A549 (cell line): ENCODE measurements around the gene C5orf58.

Experiments used
- JUN ChIP-seq, 2 experiments: fragments of >200 bp; sonication (Bioruptor Twin); formaldehyde crosslinking; IDR thresholded peaks; 2 replicates in 1 of 2; 3 replicates in 1 of 2; pipeline ENCODE4 v1.6.1; 2016 to 2017
- NFE2L2 ChIP-seq: fragments of 150-350 bp; conservative IDR thresholded peaks from 2 replicates; pipeline ENCODE4 v1.6.1; 2014; ENCODE audit warnings: low read length
- POLR2A ChIP-seq: IDR thresholded peaks from 2 replicates; pipeline ENCODE4 v1.6.1; 2012; ENCODE audit warnings: mild to moderate bottlenecking, low read length
- POLR2AphosphoS2 ChIP-seq: conservative IDR thresholded peaks from 2 replicates; pipeline ENCODE4 v1.6.1; 2012; ENCODE audit warnings: low read length, improper control_type of control experiment, inconsistent platforms
- RCOR1 ChIP-seq: fragments of 150-350 bp; IDR thresholded peaks from 2 replicates; pipeline ENCODE4 v1.6.1; 2014; ENCODE audit warnings: antibody characterized with exemption, low read length, low read depth
- TF ChIP-seq, protein P1 (sequence below): fragments of >200 bp; sonication (Bioruptor Twin); formaldehyde crosslinking; IDR thresholded peaks from 3 replicates; pipeline ENCODE4 v1.5.1; 2016
- TF ChIP-seq, protein P2 (sequence below): fragments of 450-650 bp; IDR thresholded peaks from 2 replicates; pipeline ENCODE4 v1.6.1; 2014; ENCODE audit warnings: antibody characterized with exemption
- TF ChIP-seq, protein P3 (sequence below): fragments of 250-450 bp; sonication (Bioruptor Pico); IDR thresholded peaks from 2 replicates; pipeline ENCODE4 v1.5.0; 2020; ENCODE audit warnings: low read depth, mild to moderate bottlenecking, moderate library complexity

DNA sequence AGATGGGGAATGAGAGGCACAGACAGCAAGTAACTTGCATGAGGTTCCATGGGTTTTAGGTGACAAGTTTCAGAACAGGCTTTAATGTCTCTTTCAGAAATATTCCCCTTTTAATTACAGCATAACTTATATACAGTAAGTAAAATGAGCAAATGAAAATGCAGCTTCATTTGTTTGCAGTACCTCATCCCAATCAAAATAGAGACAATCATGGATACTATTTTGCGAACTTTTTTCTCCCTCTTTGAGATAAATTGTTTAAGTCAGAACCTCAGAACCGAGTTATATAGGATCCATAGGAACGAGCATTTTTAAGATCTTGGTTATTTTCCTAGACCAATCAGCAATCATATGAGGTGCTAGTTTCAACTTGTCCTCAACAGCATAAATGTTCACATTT is 61.3 kb downstream of the C5orf58 start:
- TF ChIP-seq, protein P1, sequence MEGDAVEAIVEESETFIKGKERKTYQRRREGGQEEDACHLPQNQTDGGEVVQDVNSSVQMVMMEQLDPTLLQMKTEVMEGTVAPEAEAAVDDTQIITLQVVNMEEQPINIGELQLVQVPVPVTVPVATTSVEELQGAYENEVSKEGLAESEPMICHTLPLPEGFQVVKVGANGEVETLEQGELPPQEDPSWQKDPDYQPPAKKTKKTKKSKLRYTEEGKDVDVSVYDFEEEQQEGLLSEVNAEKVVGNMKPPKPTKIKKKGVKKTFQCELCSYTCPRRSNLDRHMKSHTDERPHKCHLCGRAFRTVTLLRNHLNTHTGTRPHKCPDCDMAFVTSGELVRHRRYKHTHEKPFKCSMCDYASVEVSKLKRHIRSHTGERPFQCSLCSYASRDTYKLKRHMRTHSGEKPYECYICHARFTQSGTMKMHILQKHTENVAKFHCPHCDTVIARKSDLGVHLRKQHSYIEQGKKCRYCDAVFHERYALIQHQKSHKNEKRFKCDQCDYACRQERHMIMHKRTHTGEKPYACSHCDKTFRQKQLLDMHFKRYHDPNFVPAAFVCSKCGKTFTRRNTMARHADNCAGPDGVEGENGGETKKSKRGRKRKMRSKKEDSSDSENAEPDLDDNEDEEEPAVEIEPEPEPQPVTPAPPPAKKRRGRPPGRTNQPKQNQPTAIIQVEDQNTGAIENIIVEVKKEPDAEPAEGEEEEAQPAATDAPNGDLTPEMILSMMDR = no peak
- no peak for TF ChIP-seq RCOR1
- no peak for TF ChIP-seq POLR2A
- no peak for TF ChIP-seq JUN (IDR thresholded peaks at IDR 0.05)
- TF ChIP-seq, protein P2, sequence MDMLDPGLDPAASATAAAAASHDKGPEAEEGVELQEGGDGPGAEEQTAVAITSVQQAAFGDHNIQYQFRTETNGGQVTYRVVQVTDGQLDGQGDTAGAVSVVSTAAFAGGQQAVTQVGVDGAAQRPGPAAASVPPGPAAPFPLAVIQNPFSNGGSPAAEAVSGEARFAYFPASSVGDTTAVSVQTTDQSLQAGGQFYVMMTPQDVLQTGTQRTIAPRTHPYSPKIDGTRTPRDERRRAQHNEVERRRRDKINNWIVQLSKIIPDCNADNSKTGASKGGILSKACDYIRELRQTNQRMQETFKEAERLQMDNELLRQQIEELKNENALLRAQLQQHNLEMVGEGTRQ = no peak
- TF ChIP-seq NFE2L2 = no peak
- no peak for TF ChIP-seq POLR2AphosphoS2
- TF ChIP-seq, protein P3, sequence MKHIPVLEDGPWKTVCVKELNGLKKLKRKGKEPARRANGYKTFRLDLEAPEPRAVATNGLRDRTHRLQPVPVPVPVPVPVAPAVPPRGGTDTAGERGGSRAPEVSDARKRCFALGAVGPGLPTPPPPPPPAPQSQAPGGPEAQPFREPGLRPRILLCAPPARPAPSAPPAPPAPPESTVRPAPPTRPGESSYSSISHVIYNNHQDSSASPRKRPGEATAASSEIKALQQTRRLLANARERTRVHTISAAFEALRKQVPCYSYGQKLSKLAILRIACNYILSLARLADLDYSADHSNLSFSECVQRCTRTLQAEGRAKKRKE (CRISPR knock-in tag) = no peak
